ENCODE measurements around the gene SPSB3.

Gene SPSB3

DNA sequence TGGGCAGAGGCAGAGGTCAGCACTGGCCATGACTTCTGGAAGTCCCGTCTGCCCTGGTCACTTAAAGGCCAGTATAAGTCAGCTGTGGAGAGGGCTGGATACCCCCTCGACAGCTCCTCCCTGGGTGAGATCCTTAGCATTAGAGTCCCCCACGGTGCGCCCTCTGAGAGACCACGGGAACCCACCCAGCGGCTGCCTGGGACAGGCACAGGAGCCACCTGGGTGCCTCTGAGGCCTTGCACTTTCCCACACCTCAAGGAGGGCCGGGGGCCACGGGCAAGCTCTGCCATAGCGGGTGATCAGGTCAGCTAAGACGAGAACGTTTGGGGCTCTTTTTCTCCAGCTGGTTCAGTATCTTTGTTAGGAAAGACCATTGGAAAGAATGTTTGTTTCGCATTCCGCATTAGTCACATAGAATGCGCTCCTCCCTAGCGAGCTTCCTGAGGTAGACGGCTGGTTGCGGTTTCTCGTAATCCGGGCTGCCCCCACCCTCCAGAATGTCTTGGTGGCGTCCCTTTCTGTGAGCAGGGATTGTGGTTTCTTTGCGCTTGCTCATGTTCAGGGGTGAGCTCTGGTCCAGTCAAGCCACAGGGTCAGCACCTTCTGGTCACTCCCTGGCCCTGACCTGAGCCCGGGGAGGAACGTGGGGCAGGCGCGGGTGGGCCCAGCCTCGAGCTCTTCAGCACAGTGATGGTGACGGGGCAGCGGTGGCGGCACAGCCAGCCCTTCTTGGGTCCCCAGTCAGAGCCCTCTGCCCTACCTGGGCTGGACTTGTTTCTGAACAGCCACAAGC, 36.3 kb downstream of the SPSB3 start:
- POLR2A ChIA-PET (ENCODE audit: low non-redundant PET) = interaction anchor here (0.6 to 1.4 kb wide), 3 partner anchors 9 to 40 kb away, joined by 3 to 4 read pairs (median 3); partner anchors contain the start of gene MAPK8IP3
- peak; percentile 84 for DNase-seq (ENCODE audit: low spot score)
- peak overlapping the region; percentile 48 for H3K27ac ChIP-seq
- TF ChIP-seq, protein P1, sequence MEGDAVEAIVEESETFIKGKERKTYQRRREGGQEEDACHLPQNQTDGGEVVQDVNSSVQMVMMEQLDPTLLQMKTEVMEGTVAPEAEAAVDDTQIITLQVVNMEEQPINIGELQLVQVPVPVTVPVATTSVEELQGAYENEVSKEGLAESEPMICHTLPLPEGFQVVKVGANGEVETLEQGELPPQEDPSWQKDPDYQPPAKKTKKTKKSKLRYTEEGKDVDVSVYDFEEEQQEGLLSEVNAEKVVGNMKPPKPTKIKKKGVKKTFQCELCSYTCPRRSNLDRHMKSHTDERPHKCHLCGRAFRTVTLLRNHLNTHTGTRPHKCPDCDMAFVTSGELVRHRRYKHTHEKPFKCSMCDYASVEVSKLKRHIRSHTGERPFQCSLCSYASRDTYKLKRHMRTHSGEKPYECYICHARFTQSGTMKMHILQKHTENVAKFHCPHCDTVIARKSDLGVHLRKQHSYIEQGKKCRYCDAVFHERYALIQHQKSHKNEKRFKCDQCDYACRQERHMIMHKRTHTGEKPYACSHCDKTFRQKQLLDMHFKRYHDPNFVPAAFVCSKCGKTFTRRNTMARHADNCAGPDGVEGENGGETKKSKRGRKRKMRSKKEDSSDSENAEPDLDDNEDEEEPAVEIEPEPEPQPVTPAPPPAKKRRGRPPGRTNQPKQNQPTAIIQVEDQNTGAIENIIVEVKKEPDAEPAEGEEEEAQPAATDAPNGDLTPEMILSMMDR (conservative IDR thresholded peaks at IDR 0.05; ENCODE audit: low read depth) = no peak
- CTCF ChIA-PET = interaction anchor here (0.6 to 1.5 kb wide), 6 partner anchors 8 to 111 kb away, joined by 3 to 11 read pairs (median 3); partner anchors contain the start of gene MAPK8IP3

DNA sequence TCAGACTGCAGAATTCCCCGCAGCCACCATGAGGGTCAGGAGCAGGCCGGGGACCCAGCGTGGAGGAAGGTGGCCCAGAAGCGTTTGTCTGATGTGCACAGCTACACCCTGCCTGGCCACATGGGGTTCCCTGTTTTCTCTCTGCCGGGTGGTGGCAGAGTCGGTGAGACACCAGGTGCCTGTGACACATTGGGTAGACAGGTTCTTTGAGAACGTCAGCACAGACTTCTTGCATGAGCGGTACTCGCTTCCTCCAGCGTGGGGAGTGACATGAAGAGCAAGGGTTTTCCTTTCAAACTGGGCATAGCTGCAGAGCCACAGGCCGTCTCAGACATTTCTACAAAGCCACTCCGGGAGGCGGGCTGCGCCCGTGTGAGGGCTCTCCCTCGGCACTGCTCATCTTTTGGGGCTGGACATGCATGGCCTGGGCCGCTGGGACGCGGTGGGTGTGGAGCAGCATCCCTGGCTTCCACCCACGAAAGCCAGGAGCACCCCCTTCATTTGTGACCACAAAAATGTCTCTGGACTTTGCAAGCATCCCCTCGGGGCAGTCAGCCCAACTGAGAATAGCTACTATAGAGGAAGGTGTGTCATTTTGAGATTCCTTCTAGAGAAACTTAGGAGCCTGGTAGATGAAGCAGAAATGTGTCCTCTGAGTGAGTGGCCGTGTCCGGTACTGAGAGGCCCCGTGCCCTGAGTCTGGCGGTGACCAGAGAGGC, 37.0 kb downstream of the SPSB3 start:
- POLR2A ChIA-PET (ENCODE audit: low non-redundant PET) = interaction anchor here (1.1 to 1.4 kb wide), 2 partner anchors 24 to 39 kb away, joined by 3 to 4 read pairs; partner anchors contain the start of gene MAPK8IP3

DNA sequence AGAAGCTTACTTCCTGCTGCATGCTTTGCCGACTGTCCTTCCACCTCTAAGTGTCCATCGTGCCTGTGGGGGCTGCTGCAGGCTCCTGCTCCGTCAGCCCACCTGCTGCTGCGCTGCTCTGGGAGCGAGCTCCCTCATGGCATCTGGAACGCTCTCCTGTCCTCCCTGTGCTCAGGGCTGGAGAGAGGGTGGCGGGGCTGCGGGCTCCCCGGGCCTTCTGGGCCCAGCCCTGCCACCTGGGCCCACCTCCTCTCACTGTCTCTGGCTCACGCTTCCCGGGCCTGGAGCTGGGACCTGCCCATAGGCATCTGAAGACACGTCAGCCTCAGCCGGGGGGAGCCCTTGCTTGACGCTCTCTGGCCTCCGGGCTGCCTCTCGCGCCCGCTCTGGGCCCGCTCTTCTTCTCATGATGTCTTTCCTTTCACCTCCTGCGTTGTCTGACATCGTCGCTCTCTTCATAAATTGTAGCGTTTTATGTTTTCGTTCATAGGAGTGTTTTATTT, 38.0 kb downstream of the SPSB3 start:
- POLR2A ChIA-PET (ENCODE audit: low non-redundant PET) = interaction anchor here (0.9 to 1.4 kb wide), 2 partner anchors 26 to 39 kb away, joined by 3 to 4 read pairs; partner anchors contain the start of gene MAPK8IP3
- TF ChIP-seq, protein P1 (conservative IDR thresholded peaks at IDR 0.05; ENCODE audit: low read depth) = no peak
- DNase-seq (ENCODE audit: low spot score) = no peak
- CTCF ChIA-PET = interaction anchor here (0.9 to 1.4 kb wide), 2 partner anchors 28 to 66 kb away, joined by 3 read pairs; partner anchors contain the start of genes EME2, JPT2 and MRPS34
- H3K27ac ChIP-seq = peak overlapping the region; percentile 23; the same call in 1 of the 2 replicates

More for the DNA sequence above, 37.0 kb downstream of the SPSB3 start:
- CTCF ChIA-PET = interaction anchor here (0.6 to 1.5 kb wide), 8 partner anchors 9 to 67 kb away, joined by 3 to 11 read pairs (median 3); partner anchors contain the start of genes EME2, JPT2, MAPK8IP3 and MRPS34
- H3K27ac ChIP-seq = peak overlapping the region; percentile 48
- TF ChIP-seq, protein P1 (conservative IDR thresholded peaks at IDR 0.05; ENCODE audit: low read depth) = no peak
- DNase-seq (ENCODE audit: low spot score) = peak; percentile 69

DNA sequence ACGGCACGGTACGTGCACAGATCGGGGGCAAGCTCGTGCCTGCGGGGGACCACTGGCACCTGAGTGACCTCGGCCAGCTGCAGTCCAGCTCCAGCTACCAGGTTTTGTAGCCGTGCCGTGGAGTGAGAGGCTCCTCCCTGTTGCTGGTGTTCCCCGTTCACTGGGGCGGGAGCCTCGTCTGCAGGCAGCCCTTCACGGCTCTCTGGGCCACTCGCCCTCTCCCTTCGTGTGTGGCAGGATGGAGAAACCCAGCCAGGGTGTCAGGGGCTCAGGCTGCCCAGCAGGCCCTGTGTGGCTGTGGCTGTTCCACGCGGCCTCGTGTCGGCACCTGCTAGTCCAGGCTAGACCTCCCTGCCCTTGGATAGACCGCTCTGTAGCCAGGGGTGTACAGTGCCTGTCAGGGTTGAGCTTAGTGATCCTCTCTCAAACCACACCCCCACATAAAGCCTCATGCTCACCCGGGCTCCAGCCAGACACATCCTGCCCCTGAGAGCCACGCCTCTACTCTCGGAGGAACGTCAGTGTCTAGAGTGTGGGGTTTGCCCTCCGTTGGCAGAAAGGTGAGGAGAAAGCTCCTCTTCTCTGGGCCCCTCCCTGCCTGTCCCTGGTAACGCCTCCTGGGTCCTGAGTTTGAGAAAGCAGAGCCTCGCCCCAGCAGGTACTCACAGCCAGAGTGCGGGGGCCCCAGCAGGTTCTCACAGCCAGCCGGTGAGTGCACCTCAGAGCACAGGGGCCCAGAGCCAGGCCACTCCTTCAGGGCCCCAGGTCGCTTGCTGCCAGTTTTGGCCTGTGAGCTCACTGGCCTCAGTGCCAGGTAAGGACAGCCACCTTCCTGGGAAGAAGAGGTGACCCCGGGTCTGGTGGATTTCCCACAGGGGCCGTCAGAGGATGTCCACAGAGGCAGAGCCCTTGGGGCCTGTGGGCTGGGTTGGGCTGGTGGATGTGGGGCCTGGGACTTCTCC, 38.7 kb downstream of the SPSB3 start:
- TF ChIP-seq, protein P1 (conservative IDR thresholded peaks at IDR 0.05; ENCODE audit: low read depth) = no peak
- peak overlapping the region; percentile 23; the same call in 1 of the 2 replicates for H3K27ac ChIP-seq
- POLR2A ChIA-PET (ENCODE audit: low non-redundant PET) = interaction anchor here (0.6 to 1.4 kb wide), 4 partner anchors 11 to 133 kb away, joined by 3 to 4 read pairs (median 3); partner anchors contain the start of gene MAPK8IP3
- CTCF ChIA-PET = interaction anchor here (0.5 to 1.4 kb wide), 4 partner anchors 19 to 52 kb away, joined by 3 to 10 read pairs (median 5); partner anchors contain the start of genes EME2 and MRPS34
- DNase-seq (ENCODE audit: low spot score) = peak; percentile 76

GRCh38 chr16:1741553-1742165, 40.7 kb downstream of the SPSB3 start:
- CTCF ChIA-PET = no interaction called here
- POLR2A ChIA-PET (ENCODE audit: low non-redundant PET) = no interaction called here
- no peak overlapping the region for H3K27ac ChIP-seq
- TF ChIP-seq, protein P1 (conservative IDR thresholded peaks at IDR 0.05; ENCODE audit: low read depth) = no peak
- DNase-seq (ENCODE audit: low spot score) = no peak
